IMR-90 (cell line): ENCODE data around the gene CCDC88B. TPM values are rescaled to one million over a fixed set of nuclear protein-coding genes. Genes with fewer than 3 reads are reported as not detected.

Source experiments
- ATAC-seq: fragments of 200-7000 bp; cut with Tn5 transposase; 2 replicates; pipeline ENCODE4 v1.9.1; 2020; ENCODE audit warnings: low read depth, mild to moderate bottlenecking, moderate library complexity
- BruUV-seq: library from RNA; stranded (reverse); fragments of 400-500 nt; replicated peaks from 2 replicates; lab custom pipeline; 2021; lab: Mats Ljungman, UMichigan
- CTCF ChIA-PET: fragments of 300-600 bp; formaldehyde crosslinking; extraction: SDS; loops from one replicate; lab custom pipeline; 2021; ENCODE audit warnings: antibody characterized with exemption; lab: Yijun Ruan, JAX
- POLR2A ChIA-PET: fragments of 300-600 bp; sonication (Branson Sonifier 250); formaldehyde crosslinking; loops from one replicate; lab custom pipeline; 2022; ENCODE audit warnings: antibody characterized with exemption; ENCODE audit not compliant: unreplicated experiment; lab: Charles Lee
- DNase-seq: peaks from one replicate; pipeline ENCODE4 v3.0.0; 2013
- H2AFZ ChIP-seq: replicated peaks from 2 replicates; pipeline ENCODE3; 2013; ENCODE audit warnings: low read length, mild to moderate bottlenecking; ENCODE audit not compliant: poor library complexity
- H2AK5ac ChIP-seq: 2 replicates; pipeline ENCODE4 v1.6.1; 2013; ENCODE audit warnings: low read depth, low read length, inconsistent platforms
- H2AK9ac ChIP-seq: replicated peaks from 2 replicates; pipeline ENCODE3; 2013; ENCODE audit warnings: mild to moderate bottlenecking, low read depth, low read length, moderate library complexity; ENCODE audit not compliant: poor library complexity
- H2BK120ac ChIP-seq: 2 replicates; pipeline ENCODE4 v1.6.1; 2013; ENCODE audit warnings: low read depth, low read length, inconsistent platforms
- H2BK15ac ChIP-seq: 3 replicates; pipeline ENCODE4 v1.6.1; 2013; ENCODE audit warnings: low read depth, low read length, inconsistent platforms
- H2BK20ac ChIP-seq: 2 replicates; pipeline ENCODE4 v1.6.1; 2013; ENCODE audit warnings: low read depth, mild to moderate bottlenecking, inconsistent platforms, low read length, moderate library complexity
- H2BK5ac ChIP-seq: 2 replicates; pipeline ENCODE4 v1.6.1; 2013; ENCODE audit warnings: mild to moderate bottlenecking, low read depth, low read length, inconsistent platforms; ENCODE audit not compliant: poor library complexity, severe bottlenecking
- H3K14ac ChIP-seq: replicated peaks from 2 replicates; pipeline ENCODE4 v1.6.1; 2013; ENCODE audit warnings: low read depth, low read length, inconsistent platforms
- H3K18ac ChIP-seq: 2 replicates; pipeline ENCODE4 v1.6.1; 2013; ENCODE audit warnings: low read depth, low read length, control low read depth
- H3K23ac ChIP-seq: 2 replicates; pipeline ENCODE4 v1.6.1; 2013; ENCODE audit warnings: low read depth, low read length, inconsistent platforms
- H3K27ac ChIP-seq: 2 replicates; pipeline ENCODE4 v1.5.1; 2013; ENCODE audit warnings: mild to moderate bottlenecking, control low read depth, low read length; ENCODE audit not compliant: insufficient read depth
- H3K27me3 ChIP-seq: 2 replicates; pipeline ENCODE4 v1.6.1; 2013; ENCODE audit warnings: low read length; ENCODE audit not compliant: control insufficient read depth, insufficient read depth
- H3K36me3 ChIP-seq: 2 replicates; pipeline ENCODE4 v1.6.1; 2013; ENCODE audit warnings: low read length, mixed read lengths; ENCODE audit not compliant: control insufficient read depth, insufficient read depth
- H3K4ac ChIP-seq: 2 replicates; pipeline ENCODE4 v1.6.1; 2013; ENCODE audit warnings: low read depth, low read length, inconsistent platforms
- H3K4me1 ChIP-seq: 2 replicates; pipeline ENCODE4 v1.6.1; 2013; ENCODE audit warnings: low read length, mixed read lengths; ENCODE audit not compliant: control insufficient read depth, insufficient read depth
- H3K4me2 ChIP-seq: 2 replicates; pipeline ENCODE4 v1.6.1; 2013; ENCODE audit warnings: low read depth, mild to moderate bottlenecking, control low read depth, low read length, moderate library complexity
- H3K4me3 ChIP-seq: 2 replicates; pipeline ENCODE4 v1.5.1; 2013; ENCODE audit warnings: low read depth, mild to moderate bottlenecking, control low read depth, low read length, moderate library complexity; ENCODE audit not compliant: insufficient read depth
- H3K56ac ChIP-seq: 2 replicates; pipeline ENCODE4 v1.6.1; 2013; ENCODE audit warnings: low read length, inconsistent platforms; ENCODE audit not compliant: insufficient read depth; ENCODE audit errors: extremely low read depth
- H3K79me1 ChIP-seq, 2 experiments: 2 replicates each; pipeline ENCODE4 v1.6.1; 2013; ENCODE audit warnings: low read length in 2 of 2, inconsistent platforms in 1 of 2, low read depth in 1 of 2
- H3K9ac ChIP-seq: 2 replicates; pipeline ENCODE4 v1.6.1; 2013; ENCODE audit warnings: low read depth, low read length, control low read depth
- H3K9me1 ChIP-seq: 2 replicates; pipeline ENCODE4 v1.6.1; 2013; ENCODE audit warnings: low read length, inconsistent platforms; ENCODE audit not compliant: insufficient read depth
- H3K9me3 ChIP-seq: 2 replicates; pipeline ENCODE4 v1.6.1; 2013; ENCODE audit warnings: low read length; ENCODE audit not compliant: control insufficient read depth, insufficient read depth
- H4K20me1 ChIP-seq: 2 replicates; pipeline ENCODE4 v1.6.1; 2013; ENCODE audit warnings: low read length, inconsistent platforms; ENCODE audit not compliant: insufficient read depth
- H4K5ac ChIP-seq: 2 replicates; pipeline ENCODE4 v1.6.1; 2013; ENCODE audit warnings: mild to moderate bottlenecking, low read depth, low read length, control low read depth
- H4K8ac ChIP-seq, 2 experiments: 2 replicates each; pipeline ENCODE4 v1.6.1; 2013; ENCODE audit warnings: low read depth in 2 of 2, low read length in 2 of 2, control low read depth in 1 of 2, inconsistent platforms in 1 of 2
- H4K91ac ChIP-seq: 2 replicates; pipeline ENCODE4 v1.6.1; 2013; ENCODE audit warnings: low read depth, low read length, inconsistent platforms; ENCODE audit not compliant: insufficient read depth
- BHLHE40 ChIP-seq: fragments of 150-350 bp; IDR thresholded peaks from 2 replicates; pipeline ENCODE4 v1.6.1; 2016; ENCODE audit warnings: mild to moderate bottlenecking, low read depth, low read length
- WGBS, 2 experiments: methylation state at CpG; one replicate each; pipeline versions ENCODE4 v1.1.5 to v1.1.7; 2013; ENCODE audit warnings: missing lambda C conversion rate in 2 of 2; ENCODE audit not compliant: insufficient read length in 1 of 2; ENCODE audit errors: extremely low coverage in 2 of 2; 5-methylcytosine and 5-hydroxymethylcytosine counted together
- dilution Hi-C: fragments of 300-500 bp; cut with HindIII; formaldehyde crosslinking; loops from one replicate; pipeline ENCODE4 v1.14.3; 2018; ENCODE audit warnings: low sequenced_read_pairs; ENCODE audit not compliant: unreplicated experiment
- in situ Hi-C: fragments of 300-500 bp; cut with MboI; formaldehyde crosslinking; loops from 3 replicates; pipeline ENCODE4 v1.14.3; 2019; ENCODE audit warnings: low sequenced_read_pairs, inconsistent platforms, mixed read lengths
- intact Hi-C: fragments of 100-400 bp; cut with micrococcal nuclease; formaldehyde crosslinking; loops from 2 replicates; pipeline ENCODE4 v1.10.0; 2022
- polyA plus RNA-seq, 3 experiments: library from polyadenylated mRNA; depleted of rRNA; stranded (reverse); fragments of >200 nt; gene quantifications; 2 replicates each; pipeline ENCODE4 v1.2.3, GENCODE V29; 2012; ENCODE audit warnings: low replicate concordance in 1 of 3
- total RNA-seq: library from RNA; depleted of rRNA; stranded (reverse); fragments of >200 nt; gene quantifications from 2 replicates; pipeline ENCODE4 v1.2.3, GENCODE V29; 2012
- TF ChIP-seq, protein P1 (sequence below): fragments of 150-350 bp; IDR thresholded peaks from 2 replicates; pipeline ENCODE4 v1.6.1; 2017; ENCODE audit warnings: mild to moderate bottlenecking, antibody characterized with exemption, low read length, low read depth

The CCDC88B gene
- total and polyA plus RNA-seq, 2 of the 4 experiments (the other 2 are of a cell fraction): 1.3 to 2.5 TPM

GRCh38 chr11:64381350-64381749 lies 41.3 kb downstream of the CCDC88B start:
- H3K9ac ChIP-seq: no peak overlapping the region
- H4K8ac ChIP-seq: no peak overlapping the region
- DNase-seq: no peak
- H4K5ac ChIP-seq: no peak overlapping the region
- no peaks in the 10 kb centered on the region for H3K4me1 ChIP-seq
- WGBS, 2 experiments: 90% methylated on average over 2 of the region's 6 CpGs; no CpG with 5 or more reads in 1 of the 2 experiments
- no peak overlapping the region for H3K18ac ChIP-seq
- TF ChIP-seq BHLHE40: no peak
- TF ChIP-seq, protein P1, sequence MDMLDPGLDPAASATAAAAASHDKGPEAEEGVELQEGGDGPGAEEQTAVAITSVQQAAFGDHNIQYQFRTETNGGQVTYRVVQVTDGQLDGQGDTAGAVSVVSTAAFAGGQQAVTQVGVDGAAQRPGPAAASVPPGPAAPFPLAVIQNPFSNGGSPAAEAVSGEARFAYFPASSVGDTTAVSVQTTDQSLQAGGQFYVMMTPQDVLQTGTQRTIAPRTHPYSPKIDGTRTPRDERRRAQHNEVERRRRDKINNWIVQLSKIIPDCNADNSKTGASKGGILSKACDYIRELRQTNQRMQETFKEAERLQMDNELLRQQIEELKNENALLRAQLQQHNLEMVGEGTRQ: no peak
- no peaks in the 10 kb centered on the region for H3K79me1 ChIP-seq
- CTCF ChIA-PET: no interaction called here
- no peak overlapping the region for H3K56ac ChIP-seq
- no peak overlapping the region for H3K23ac ChIP-seq
- no peak overlapping the region for H2BK15ac ChIP-seq
- peaks cover 36% of the 10 kb centered on the region for H3K27me3 ChIP-seq
- H3K14ac ChIP-seq: no peak overlapping the region
- no peak overlapping the region for H2AK9ac ChIP-seq
- H3K9me3 ChIP-seq: no peaks in the 10 kb centered on the region
- intact Hi-C loops: no loop called here
- H3K4me2 ChIP-seq: no peak overlapping the region
- H4K20me1 ChIP-seq: no peaks in the 10 kb centered on the region
- no peak overlapping the region for H2BK120ac ChIP-seq
- H2AFZ ChIP-seq: no peak overlapping the region
- no peak overlapping the region for H4K91ac ChIP-seq
- H3K27ac ChIP-seq: no peak overlapping the region
- in situ Hi-C loops: no loop called here
- no TSS peak for BruUV-seq
- ATAC-seq: no peak
- H2AK5ac ChIP-seq: no peak overlapping the region
- no peak overlapping the region for H3K4ac ChIP-seq
- no peaks in the 10 kb centered on the region for H3K36me3 ChIP-seq
- 0 out of 2 replicates have a peak, but pooled peaks cover 4% of the 10 kb centered on the region for H3K9me1 ChIP-seq
- dilution Hi-C loops: no loop called here
- POLR2A ChIA-PET: no interaction called here
- no peak overlapping the region for H2BK5ac ChIP-seq
- no peak overlapping the region for H3K4me3 ChIP-seq
- H2BK20ac ChIP-seq: no peak overlapping the region
